Measurements from ENCODE around the gene FAM8A1.
"Not testable (repeated sequence)": the region's sequence is repeated elsewhere in the genome, so short reads cannot be mapped to it uniquely, and the experiment has no call there.

FAM8A1 gene

GRCh38 chr6:17599877-17600526 lies at the start of gene FAM8A1:
Gene FAM8A1, plus strand, starts transcription at chr6:17600302. Its CDS starts 108 bp downstream, at chr6:17600410.
- DNase-seq: peak; percentile 83

DNA sequence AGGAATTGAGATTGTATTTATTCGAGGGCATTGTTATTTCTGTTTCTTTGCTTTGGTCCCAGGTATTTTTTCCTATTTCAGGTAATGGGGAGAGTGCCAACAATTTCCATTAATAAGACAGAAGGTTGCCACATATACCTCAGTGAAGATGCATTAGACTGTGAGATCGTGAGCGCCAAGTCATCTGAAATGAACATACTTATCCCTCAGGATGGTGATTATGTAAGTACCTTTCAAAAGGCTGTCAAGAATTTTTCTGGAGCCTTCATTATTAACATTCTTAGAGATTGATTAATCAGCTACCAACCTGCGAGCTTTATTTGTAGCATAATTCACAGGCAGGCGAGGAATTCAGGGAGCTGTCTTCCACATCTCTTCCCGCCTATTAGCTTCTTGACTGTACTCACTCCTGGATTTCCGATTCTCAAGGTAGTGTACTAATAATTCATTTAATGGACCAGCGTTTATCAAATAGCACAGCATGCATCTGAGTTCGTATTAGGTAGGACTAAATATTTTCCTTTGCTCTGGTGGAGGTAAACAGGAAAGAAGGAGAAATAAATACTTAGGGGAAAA lies 48.6 kb upstream of the FAM8A1 start:
- DNase-seq: no peak

DNA sequence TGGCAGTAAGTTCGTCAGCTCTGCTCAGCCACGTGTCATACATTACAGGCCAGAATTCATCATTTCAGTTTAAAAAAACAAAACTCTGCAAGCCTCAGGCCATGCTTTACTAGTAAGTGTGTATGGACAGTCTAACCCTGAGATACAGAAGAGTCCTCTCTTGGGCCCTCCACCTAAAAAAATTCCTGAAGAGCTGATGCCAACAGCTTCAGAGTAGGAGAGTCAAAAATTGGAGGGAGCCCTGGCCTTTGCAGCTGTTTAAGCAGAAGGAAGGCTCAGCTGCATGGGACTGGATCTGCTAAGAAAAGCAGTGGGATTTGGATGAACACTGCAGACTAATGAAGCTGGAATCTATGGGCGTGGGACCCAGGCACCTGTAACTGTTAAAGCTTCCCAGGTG lies 47.2 kb upstream of the FAM8A1 start:
- no peak for DNase-seq

- no peak for DNase-seq
These were observed 44.1 kb upstream of the FAM8A1 start for GRCh38 chr6:17556014-17556413.

DNA sequence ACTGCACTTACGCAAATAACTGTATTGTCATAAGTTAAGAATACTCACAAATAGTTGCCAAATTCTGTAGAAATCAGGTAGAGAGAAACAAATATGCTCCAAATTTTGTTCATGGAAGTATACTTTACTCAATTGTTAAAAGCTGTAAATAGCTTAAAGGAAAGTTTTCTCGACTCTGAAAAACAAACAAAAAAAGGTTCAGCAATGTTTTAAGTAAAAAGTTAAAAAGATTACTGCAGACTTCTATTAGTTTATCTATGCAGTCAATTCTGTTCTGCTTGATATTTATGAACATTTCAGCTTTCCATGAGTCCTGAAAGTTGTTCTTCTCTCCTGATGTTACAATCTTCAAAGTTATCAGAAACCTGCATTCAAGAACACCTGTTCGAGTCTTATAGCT lies 37.5 kb upstream of the FAM8A1 start:
- DNase-seq: no peak

- DNase-seq: no peak
These were observed 34.7 kb upstream of the FAM8A1 start for GRCh38 chr6:17565399-17565798.

DNA sequence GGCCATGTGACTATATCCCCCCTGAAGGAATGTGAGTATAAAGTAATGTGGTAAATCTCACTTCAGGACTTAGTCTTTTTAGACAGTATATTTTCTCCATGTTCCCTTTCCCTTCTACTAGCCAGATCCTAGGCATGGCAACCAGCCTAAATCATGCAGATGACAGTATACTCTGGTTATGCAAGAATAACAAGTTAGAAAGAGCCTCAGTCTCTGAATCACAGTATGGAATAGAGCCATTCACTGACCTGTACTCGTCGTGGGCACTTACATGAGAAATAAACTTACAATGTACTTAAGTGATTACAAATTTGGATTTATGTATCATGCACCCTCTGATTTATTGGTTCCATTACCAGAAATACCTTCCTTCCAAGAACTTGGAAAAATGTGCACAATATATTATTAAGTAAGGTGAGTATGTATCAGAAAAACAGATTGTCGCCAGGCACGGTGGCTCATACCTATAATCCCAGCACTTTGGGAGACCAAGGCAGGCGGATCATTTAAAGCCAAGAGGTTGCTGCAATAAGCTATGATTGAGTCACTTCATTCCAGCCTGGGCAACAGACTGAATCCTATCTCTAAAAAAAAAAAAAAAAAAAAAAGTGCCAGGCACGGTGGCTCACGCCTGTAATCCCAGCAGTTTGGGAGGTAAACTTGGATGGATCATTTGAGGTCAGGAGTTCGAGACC lies 25.1 kb upstream of the FAM8A1 start:
- no peak for DNase-seq

GRCh38 chr6:17577059-17577458 lies 23.0 kb upstream of the FAM8A1 start:
- DNase-seq: no peak

DNA sequence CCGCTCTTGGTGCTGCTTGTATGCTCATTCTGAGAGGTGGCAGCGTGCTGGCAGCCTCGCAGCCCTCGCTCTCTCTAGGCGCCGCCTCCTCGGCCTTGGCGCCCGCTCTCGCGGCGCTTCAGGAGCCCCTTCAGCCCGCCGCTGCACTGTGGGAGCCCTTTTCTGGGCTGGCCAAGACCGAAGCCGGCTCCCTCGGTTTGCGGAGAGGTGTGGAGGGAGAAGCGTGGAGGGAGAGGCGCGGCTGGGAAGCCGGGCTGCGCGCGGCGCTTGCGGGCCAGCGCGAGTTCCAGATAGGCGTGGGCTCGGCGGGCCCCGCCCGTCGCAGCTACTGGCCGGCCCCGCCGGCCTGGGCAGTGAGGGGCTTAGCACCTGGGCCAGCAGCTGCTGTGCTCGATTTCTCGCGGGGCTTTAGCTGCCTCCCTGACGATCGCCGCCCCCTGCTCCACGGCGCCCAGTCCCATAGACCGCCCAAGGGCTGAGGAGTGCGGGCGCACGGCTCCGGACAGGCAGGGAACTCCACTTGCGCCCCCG lies 19.5 kb upstream of the FAM8A1 start:
- no peak for DNase-seq

DNA sequence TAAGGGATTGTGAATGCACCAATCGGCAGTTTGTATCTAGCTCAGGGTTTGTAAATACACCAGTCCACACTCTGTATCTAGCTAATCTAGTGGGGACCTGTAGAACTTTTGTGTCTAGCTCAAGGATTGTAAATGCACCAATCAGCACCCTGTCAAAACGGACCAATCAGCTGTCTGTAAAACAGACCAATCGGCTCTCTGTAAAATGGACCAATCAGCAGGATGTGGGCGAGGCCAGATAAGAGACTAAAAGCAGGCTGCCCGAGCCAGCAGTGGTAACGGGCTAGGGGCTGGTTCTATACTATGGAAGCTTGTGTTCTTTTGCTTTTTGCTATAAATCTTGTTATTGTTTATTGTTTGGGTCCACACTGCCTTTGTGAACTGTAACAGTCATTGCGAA lies 18.8 kb upstream of the FAM8A1 start:
- not testable (repeated sequence) for DNase-seq

GRCh38 chr6:17583811-17584210 lies 16.3 kb upstream of the FAM8A1 start:
- DNase-seq: no peak

DNA sequence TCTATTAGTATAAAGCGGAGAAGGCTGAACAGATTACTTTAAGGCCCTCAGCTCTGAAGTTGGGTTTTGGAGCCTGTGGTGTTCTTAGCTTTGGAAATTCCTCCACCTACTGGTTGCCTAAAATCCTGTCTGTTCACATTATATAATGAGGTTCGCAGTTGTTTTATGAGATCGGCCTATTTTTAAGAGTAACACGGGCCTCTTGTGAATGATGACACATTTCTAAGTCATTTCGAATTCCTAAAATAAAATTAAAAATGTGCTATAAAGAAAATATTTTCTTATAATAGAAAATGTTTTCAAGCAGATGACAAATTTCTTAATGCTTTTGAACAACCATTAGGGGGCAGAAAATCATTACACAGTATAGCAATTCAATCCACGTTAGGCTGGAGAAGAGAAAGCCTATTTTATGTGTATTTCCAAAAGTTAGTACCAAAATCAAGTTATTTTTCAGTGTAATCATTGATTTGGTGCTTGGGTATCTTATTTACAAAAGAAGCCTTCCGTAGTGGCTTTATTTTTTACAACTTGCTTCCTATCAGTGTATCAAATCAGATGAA lies 15.8 kb upstream of the FAM8A1 start:
- DNase-seq: peak; percentile 70

DNA sequence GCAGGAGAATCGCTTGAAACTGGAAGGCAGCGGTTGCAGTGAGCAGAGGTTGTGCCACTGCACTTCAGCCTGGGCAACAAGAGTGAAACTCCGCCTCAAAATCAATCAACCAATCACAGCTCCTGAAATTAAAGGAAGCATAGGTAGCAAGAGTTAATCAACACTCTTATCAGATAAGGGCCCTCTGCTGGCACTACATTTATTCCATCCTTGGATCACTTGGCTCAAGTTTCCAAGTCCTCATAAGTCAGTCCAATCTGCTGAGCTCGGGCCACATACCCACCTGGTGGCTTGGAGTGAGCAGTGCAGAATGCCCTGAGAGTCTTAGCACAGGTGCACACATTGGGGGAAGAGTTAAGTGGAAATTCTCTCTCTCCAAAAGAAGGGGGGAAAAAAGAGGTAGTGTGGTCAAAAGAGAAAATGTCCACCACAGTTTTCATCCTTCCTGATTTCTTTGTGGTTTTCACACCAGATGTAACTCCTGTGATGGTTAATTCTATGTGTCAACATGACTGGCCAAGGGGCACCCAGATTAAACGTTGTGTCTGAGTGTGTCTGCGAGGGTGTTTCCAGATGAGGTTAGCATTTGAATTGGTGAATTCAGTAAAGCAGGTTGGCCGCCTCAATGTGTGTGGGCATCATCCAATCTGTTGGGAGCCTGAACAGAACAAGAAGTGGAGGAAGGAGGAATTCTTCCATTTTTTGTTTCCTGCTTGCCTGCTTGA lies 14.2 kb upstream of the FAM8A1 start:
- no peak for DNase-seq

GRCh38 chr6:17586623-17587022 lies 13.5 kb upstream of the FAM8A1 start:
- not testable (repeated sequence) for DNase-seq

DNA sequence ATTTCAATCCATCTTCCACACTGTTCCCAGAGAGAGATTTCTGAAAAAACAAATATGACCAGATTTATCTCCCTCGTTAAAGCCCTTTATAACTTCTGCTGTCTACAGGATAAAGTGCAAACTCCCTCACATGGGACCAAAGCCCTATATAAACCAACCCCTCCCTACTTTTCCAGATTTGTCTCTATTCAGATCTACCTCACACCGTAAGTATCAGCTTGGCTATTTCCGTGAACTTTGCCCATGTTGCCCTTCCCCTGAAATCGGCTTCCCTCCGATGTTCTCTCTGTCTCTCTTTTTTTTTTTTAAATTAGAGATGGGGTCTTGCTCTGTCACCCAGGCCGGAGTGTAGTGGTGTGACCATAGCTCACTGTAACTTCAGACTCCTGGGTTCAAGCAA lies 12.1 kb upstream of the FAM8A1 start:
- DNase-seq: no peak

DNA sequence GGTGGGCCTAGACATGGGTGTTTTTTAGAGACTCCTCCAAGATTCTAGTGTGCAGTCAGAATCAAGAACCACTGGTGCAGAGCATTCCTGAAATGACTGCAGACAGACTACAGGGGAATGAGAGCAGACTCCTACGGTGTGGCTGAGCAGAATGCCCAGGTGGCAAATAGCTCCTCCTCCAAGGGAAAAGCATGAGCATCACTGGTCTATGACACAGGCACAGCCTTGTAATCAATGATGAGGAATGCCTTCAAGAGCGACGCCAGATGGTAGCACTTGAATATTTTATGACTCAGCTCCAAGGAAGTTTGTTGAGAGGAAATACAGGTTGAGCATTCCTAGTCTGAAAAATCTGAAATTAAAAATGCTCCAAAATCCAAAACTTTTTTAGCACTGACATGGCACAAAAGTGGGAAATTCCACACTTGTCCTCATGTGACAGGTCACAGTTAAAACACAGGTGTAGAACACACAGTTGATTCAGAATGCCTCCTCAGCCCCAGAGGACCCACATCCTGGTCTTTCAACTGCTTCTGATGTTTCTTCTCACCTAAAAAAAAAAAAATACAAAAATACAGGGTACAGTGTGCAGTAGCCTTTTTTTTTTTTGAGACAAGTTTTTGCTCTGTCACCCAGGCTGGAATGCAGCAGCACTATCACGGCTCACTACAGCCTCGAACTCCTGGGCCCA lies 10.6 kb upstream of the FAM8A1 start:
- no peak for DNase-seq

DNA sequence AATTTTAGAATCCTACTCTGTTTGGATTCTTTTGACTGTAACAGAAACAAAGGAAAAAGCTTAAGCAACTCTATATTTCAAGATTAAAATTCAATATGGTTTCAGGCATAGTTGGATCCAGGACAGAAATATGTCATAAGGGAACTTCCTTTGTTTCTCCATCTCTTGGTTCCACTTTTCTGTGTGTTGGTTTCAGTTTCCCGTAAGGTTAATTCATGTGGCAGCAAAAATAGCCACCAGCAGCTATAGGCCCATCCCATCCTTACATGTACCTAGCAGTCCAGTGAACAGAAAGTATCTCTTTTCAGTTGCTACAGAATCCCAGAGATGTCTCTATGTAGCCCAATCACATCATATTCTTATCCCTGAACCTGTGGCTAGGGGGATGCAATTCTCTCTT lies 8.8 kb upstream of the FAM8A1 start:
- DNase-seq: no peak

- DNase-seq: no peak
These were observed 6.9 kb upstream of the FAM8A1 start for GRCh38 chr6:17593246-17593645.

DNA sequence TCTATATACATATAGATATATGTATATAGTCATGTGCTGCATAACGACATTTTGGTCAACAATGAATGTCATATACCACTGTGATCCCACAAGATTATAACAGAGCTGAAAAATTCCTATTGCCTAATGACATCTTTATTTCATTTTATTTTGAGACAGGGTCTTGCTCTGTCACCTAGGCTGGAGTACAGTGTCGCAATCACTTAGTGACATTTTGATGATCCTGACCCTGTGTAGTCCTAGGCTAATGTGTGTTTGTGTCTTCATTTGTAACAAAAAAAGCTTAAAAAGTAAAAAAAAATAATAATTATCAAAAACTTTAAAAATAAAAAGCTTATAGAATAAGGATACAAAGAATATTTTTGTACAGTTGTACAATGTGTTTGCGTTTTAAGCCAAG lies 4.0 kb upstream of the FAM8A1 start:
- no peak for DNase-seq

DNA sequence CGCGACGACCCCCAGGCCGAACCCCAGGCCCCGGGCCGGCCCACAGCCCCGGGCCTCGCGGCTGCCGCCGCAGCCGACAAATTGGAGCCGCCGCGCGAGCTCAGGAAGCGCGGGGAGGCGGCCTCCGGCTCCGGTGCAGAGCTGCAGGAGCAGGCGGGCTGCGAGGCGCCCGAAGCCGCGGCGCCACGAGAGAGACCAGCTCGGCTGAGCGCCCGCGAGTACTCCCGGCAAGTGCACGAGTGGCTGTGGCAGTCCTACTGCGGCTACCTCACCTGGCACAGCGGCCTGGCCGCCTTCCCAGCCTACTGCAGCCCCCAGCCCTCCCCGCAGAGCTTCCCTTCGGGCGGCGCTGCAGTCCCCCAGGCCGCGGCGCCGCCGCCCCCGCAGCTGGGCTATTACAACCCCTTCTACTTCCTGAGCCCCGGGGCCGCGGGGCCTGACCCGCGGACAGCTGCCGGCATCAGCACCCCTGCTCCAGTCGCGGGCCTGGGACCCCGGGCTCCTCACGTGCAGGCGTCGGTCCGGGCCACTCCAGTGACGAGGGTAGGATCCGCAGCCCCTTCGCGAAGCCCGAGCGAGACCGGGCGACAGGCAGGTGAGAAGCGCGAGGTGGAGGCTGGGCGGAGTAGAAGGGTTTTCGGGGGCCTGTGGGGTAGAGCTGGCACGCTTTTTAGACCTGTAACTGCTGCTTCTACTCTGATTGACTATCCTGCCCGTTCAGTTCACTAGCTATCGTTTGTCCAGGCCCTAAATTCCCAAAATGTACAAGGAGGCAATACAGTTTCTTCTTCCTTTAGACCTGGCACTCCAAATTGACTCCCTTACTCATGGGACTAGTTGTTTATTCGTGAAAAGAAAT lies 654 bp downstream of the FAM8A1 start:
- peak; percentile 24 for DNase-seq

DNA sequence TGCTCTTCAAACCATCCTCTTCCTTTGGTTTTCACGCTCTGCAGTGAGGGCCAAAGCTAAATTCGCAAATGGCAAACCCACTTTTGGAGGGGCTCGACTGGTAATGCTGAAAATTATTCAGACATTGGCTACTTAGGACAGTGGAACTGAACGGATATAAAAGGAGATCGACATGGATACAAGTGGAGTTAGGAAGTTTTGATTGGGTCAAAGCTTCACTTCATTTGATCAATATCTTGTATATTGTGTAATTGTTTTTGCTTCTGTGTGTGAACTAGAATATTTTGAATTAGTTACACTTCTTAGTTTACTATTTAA lies 1.2 kb downstream of the FAM8A1 start:
- peak; percentile 21 for DNase-seq

GRCh38 chr6:17602888-17603287 lies 2.8 kb downstream of the FAM8A1 start:
- no peak for DNase-seq

Measured in KG1 (cell line).